Kidney (tissue), 14 donors: Measurements from ENCODE around the gene ANKRD11. TPM values are rescaled to one million over a fixed set of nuclear protein-coding genes. Genes with fewer than 3 reads are reported as not detected.

ENCODE experiments used
- DNase-seq, 5 donors: peaks; one replicate each; pipeline ENCODE4 v3.0.0-alpha.2; 2013 to 2020
- FAIRE-seq: peaks from 2 replicates; lab custom pipeline; 2012; peaks lifted over from hg19 to GRCh38; lab: Jason Lieb, UNC
- H3K27ac ChIP-seq, 2 donors: one replicate each; pipeline ENCODE4 v1.7.0; 2013; ENCODE audit warnings: low read depth in 2 of 2, low read length in 2 of 2, inconsistent platforms in 1 of 2
- H3K27me3 ChIP-seq: one replicate; pipeline ENCODE4 v1.7.1; 2013; ENCODE audit warnings: low read length, inconsistent platforms; ENCODE audit not compliant: control insufficient read depth, insufficient read depth
- H3K36me3 ChIP-seq, 3 donors: one replicate each; pipeline versions ENCODE4 v1.7.0 to v1.7.1; 2013; ENCODE audit warnings: low read length in 3 of 3, control low read depth in 1 of 3, inconsistent platforms in 1 of 3; ENCODE audit not compliant: insufficient read depth in 3 of 3, control insufficient read depth in 2 of 3
- H3K4me1 ChIP-seq, 3 donors: one replicate each; pipeline versions ENCODE4 v1.7.0 to v1.7.1; 2013; ENCODE audit warnings: low read length in 3 of 3, inconsistent platforms in 1 of 3, low read depth in 1 of 3; ENCODE audit not compliant: control insufficient read depth in 2 of 3, insufficient read depth in 2 of 3
- H3K4me3 ChIP-seq, 3 donors: one replicate each; pipeline versions ENCODE4 v1.7.0 to v1.8.1; 2013; ENCODE audit warnings: low read length in 3 of 3, control low read depth in 1 of 3, inconsistent platforms in 1 of 3
- H3K9ac ChIP-seq, 3 donors: one replicate each; pipeline versions ENCODE4 v1.7.0 to v1.7.1; 2013; ENCODE audit warnings: low read length in 3 of 3, control low read depth in 1 of 3, inconsistent platforms in 1 of 3
- H3K9me3 ChIP-seq, 3 donors: one replicate each; pipeline versions ENCODE4 v1.7.0 to v1.7.1; 2013; ENCODE audit warnings: low read length in 3 of 3, control low read depth in 1 of 3, inconsistent platforms in 1 of 3; ENCODE audit not compliant: control insufficient read depth in 2 of 3, insufficient read depth in 1 of 3
- intact Hi-C: fragments of 100-400 bp; cut with DNase I; formaldehyde crosslinking; loops from one replicate; pipeline ENCODE4 v1.11.1; 2022
- polyA plus RNA-seq: library from polyadenylated mRNA; stranded (reverse); fragments of 350-450 nt; fragmentation: Illumina TruSeq; extraction: RNeasy Lipid Tissue Mini Kit (QIAGEN cat#74804); gene quantifications from one replicate; pipeline ENCODE4 v1.2.3, GENCODE V29; 2014; ENCODE audit warnings: low read depth, low replicate concordance; ENCODE audit not compliant: insufficient read depth
- total RNA-seq: library from RNA; stranded (reverse); fragmentation: NEBNext Ultra II Directional; extraction: Animal tissue kit (Norgen Biotek cat#: 25700); gene quantifications from one replicate; pipeline ENCODE4 v1.2.1, GENCODE V29; 2021
- TF ChIP-seq, protein P1 (sequence below): IDR thresholded peaks from 3 replicates; pipeline ENCODE4 v1.5.1; 2012; ENCODE audit warnings: mild to moderate bottlenecking, moderate library complexity, borderline replicate concordance; ENCODE audit not compliant: insufficient read depth; ENCODE audit errors: extremely low read depth
- donor health status: control.
- donor health status: control.
- donor health status: control.
- donor health status: control.
- donor health status: control.
- donor health status: DM: yes; HTN: yes; CAD: no.
- donor health status: Normal renal cell carcinoma (clear cell type).

The ANKRD11 gene
- total and polyA plus RNA-seq, 2 donors from 2014 or later: 36.2 to 154 TPM

- Histone ChIP-seq H3K9ac (no peak overlapping the region), H3K4me1 (peaks cover 4 to 30% (median 11%) of the 10 kb centered on the region in 3 donors), H3K27ac (no peak overlapping the region), H3K36me3 (peaks cover 2 to 12% (median 5%) of the 10 kb centered on the region in 3 donors), H3K4me3 (peak overlapping the region in 1 of 3 donors; percentile 89), H3K27me3 (no peaks in the 10 kb centered on the region), H3K9me3 (no peaks in the 10 kb centered on the region)
- DNase-seq: no peak
- intact Hi-C loops: loop anchor here (10.0 kb wide), 1 partner anchor 172 kb away; no protein-coding TSS in a partner anchor
- no peak for FAIRE-seq
- TF ChIP-seq, protein P1, sequence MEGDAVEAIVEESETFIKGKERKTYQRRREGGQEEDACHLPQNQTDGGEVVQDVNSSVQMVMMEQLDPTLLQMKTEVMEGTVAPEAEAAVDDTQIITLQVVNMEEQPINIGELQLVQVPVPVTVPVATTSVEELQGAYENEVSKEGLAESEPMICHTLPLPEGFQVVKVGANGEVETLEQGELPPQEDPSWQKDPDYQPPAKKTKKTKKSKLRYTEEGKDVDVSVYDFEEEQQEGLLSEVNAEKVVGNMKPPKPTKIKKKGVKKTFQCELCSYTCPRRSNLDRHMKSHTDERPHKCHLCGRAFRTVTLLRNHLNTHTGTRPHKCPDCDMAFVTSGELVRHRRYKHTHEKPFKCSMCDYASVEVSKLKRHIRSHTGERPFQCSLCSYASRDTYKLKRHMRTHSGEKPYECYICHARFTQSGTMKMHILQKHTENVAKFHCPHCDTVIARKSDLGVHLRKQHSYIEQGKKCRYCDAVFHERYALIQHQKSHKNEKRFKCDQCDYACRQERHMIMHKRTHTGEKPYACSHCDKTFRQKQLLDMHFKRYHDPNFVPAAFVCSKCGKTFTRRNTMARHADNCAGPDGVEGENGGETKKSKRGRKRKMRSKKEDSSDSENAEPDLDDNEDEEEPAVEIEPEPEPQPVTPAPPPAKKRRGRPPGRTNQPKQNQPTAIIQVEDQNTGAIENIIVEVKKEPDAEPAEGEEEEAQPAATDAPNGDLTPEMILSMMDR: no peak
These were observed 16.4 kb upstream of the ANKRD11 start for GRCh38 chr16:89506791-89507191.

GRCh38 chr16:89506113-89506504, 15.7 kb upstream of the ANKRD11 start:
- Histone ChIP-seq H3K9ac (peak overlapping the region in 1 of 3 donors; percentile 10), H3K4me1 (peaks cover 4 to 30% (median 11%) of the 10 kb centered on the region in 3 donors), H3K4me3 (peak overlapping the region in 2 of 3 donors; percentile 26 to 38), H3K27ac (peak overlapping the region in 1 of 2 donors; percentile 77), H3K27me3 (no peaks in the 10 kb centered on the region), H3K9me3 (no peaks in the 10 kb centered on the region), H3K36me3 (peaks cover 0 to 8% (median 2%) of the 10 kb centered on the region in 3 donors)
- TF ChIP-seq, protein P1: no peak
- no peak for DNase-seq
- no peak for FAIRE-seq
- intact Hi-C loops: loop anchor here (10.0 kb wide), 1 partner anchor 171 kb away; no protein-coding TSS in a partner anchor

DNA sequence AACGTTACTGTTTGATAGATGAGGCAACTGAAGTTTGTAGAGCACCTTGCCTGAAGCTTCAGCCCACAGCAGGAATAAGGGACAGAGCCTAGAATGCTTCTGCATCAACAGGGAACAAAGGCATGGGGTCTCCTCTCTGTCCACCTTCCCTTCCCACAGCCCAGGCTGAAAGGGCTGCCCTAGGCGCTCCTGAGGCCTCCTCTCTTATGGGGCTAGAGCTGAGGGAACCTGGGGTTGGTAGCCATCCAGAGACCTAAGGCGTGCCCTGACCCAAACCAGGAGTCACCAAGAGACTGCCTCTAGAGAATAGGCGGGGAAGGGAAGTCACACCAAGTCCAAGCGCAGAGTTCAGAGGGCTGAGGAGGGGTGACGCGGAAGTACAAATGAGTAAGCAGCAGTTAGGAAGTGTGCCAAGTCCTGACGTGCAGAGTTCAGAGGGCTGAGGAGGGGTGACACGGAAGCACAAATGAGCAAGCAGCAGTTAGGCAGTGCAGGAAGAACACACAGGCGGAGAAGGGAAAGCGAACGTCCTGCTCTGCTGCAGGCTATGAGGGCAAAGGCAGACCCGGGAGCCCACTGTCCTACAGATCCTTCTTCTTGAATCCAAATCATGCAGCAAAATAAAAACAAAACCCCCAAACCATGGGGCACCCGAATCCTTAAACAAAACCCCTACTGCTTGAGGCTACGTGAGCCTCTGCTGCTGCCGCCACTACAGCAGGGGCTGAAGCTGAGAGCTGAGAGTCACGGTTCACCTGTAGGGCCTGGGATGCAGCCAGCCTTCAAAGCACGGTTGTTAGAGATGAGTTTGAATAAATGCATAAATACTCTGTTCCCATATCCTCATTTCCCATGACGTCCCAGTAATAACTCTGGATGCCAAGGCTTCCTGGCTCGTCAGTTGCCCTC, 15.1 kb upstream of the ANKRD11 start:
- TF ChIP-seq, protein P1: no peak
- peaks cover 4 to 30% (median 11%) of the 10 kb centered on the region in 3 donors for H3K4me1 ChIP-seq
- no peaks in the 10 kb centered on the region for H3K27me3 ChIP-seq
- FAIRE-seq (peak; percentile 47), DNase-seq (peak; percentile 75 to 96 (median 89))
- intact Hi-C loops: loop anchor here (10.0 kb wide), 1 partner anchor 171 kb away; no protein-coding TSS in a partner anchor
- peaks cover 0 to 2% (median 0%) of the 10 kb centered on the region in 3 donors for H3K36me3 ChIP-seq
- H3K9me3 ChIP-seq: no peaks in the 10 kb centered on the region
- H3K4me3 ChIP-seq: peak overlapping the region; percentile 26 to 38 (median 37)
- peak overlapping the region in 1 of 3 donors; percentile 37 for H3K9ac ChIP-seq
- H3K27ac ChIP-seq: peak overlapping the region; percentile 68 to 77
